Nephron (organoid): ENCODE measurements around the gene SLC25A22.

Experiments
- H3K27ac Mint-ChIP-seq, 3 experiments: 2 replicates each; pipeline ENCODE4 v1.8.0; 2020; ENCODE audit warnings: mixed read lengths in 3 of 3, mild to moderate bottlenecking in 2 of 3, moderate library complexity in 1 of 3
- H3K27me3 Mint-ChIP-seq: 2 replicates; pipeline ENCODE4 v1.8.0; 2021; ENCODE audit warnings: low read depth, mild to moderate bottlenecking, moderate library complexity, mixed read lengths
- H3K36me3 Mint-ChIP-seq: 2 replicates; pipeline ENCODE4 v1.8.0; 2020; ENCODE audit warnings: low read depth, mixed read lengths
- H3K4me1 Mint-ChIP-seq: 2 replicates; pipeline ENCODE4 v1.8.0; 2020; ENCODE audit warnings: mixed read lengths
- H3K4me3 Mint-ChIP-seq, 3 experiments: 2 replicates each; pipeline ENCODE4 v1.8.0; 2020; ENCODE audit warnings: mild to moderate bottlenecking in 3 of 3, mixed read lengths in 3 of 3, moderate library complexity in 2 of 3
- H3K9me3 Mint-ChIP-seq: 2 replicates; pipeline ENCODE4 v1.8.0; 2020; ENCODE audit warnings: mixed read lengths
- TF ChIP-seq, protein P1 (sequence below), 3 experiments: fragments of 200-600 bp; sonication (generic); IDR thresholded peaks; one replicate each; pipeline ENCODE4 v1.5.0; 2021; ENCODE audit warnings: antibody characterized with exemption in 3 of 3; ENCODE audit not compliant: unreplicated experiment in 3 of 3

The SLC25A22 gene

DNA sequence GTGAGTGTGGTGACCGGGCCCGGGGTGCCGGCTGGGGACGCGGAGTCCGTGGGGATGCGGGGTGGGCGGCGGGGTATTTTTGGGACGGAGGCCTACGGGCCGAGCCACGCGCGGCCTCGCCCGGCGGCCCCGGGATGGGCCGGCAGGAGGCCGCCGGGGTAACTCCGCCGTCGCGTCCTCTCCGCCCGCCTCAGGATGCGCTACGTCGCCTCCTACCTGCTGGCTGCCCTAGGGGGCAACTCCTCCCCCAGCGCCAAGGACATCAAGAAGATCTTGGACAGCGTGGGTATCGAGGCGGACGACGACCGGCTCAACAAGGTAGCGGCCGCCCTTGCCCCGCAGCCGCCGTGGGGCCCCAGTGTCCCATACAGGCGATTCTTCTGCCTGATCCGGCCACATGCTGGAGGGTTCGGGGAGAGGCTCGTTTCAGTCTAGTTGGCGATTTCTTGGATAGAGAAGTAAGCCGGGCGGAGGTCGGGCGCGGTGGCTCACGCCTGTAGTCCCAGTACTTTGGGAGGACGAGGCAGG lies 12.0 kb upstream of the SLC25A22 start:
- TF ChIP-seq, protein P1, sequence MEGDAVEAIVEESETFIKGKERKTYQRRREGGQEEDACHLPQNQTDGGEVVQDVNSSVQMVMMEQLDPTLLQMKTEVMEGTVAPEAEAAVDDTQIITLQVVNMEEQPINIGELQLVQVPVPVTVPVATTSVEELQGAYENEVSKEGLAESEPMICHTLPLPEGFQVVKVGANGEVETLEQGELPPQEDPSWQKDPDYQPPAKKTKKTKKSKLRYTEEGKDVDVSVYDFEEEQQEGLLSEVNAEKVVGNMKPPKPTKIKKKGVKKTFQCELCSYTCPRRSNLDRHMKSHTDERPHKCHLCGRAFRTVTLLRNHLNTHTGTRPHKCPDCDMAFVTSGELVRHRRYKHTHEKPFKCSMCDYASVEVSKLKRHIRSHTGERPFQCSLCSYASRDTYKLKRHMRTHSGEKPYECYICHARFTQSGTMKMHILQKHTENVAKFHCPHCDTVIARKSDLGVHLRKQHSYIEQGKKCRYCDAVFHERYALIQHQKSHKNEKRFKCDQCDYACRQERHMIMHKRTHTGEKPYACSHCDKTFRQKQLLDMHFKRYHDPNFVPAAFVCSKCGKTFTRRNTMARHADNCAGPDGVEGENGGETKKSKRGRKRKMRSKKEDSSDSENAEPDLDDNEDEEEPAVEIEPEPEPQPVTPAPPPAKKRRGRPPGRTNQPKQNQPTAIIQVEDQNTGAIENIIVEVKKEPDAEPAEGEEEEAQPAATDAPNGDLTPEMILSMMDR (IDR thresholded peaks at IDR 0.05; ENCODE audit: unreplicated experiment in 3 of 3): peak in 1 of 3 experiments; percentile 12
- H3K27me3 Mint-ChIP-seq: no peaks in the 10 kb centered on the region
- peaks cover 20% of the 10 kb centered on the region for H3K4me1 Mint-ChIP-seq
- H3K36me3 Mint-ChIP-seq: peaks cover 22% of the 10 kb centered on the region
- peak overlapping the region; percentile 90 to 94 (median 92) for H3K4me3 Mint-ChIP-seq
- no peaks in the 10 kb centered on the region for H3K9me3 Mint-ChIP-seq
- H3K27ac Mint-ChIP-seq: peak overlapping the region; percentile 99 to 100 (median 99)

DNA sequence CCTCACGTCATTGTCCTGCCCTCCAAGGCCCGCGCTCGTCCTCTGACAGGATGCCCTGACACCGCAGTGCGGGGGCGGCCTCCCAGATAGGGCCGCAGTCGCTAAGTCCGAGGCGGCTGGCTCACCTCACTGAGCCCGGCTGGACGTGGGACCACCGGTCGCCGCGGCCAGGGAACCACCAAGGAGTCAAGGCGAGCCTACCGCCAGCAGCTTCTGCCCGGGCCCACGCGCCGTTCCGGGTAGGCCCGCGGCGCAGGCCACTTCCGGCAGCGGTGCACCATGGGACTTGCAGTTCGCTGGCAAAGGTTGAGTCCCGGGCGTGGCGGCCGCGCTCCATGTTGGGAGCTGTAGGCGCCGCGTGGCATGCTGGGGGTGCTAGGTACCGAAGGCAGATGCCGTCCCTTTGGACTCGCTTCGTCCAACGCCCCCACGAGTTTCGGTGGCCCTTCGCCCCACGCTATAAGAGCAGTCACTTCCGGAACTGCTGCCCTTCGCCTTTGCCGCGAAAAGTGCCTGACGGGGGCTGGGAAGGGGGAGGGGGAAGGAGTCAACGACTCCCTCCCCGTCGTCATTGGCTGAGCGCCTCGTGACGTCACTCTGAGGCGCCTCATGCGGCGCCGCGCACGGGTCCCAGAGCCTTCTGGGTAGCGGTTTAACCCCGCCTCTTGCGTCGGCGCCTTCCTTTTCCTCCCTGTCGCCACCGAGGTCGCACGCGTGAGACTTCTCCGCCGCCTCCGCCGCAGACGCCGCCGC lies 11.4 kb upstream of the SLC25A22 start, which contains the start of gene RPLP2:
RPLP2 (plus strand) TSS at position 681 of the 753 bp plus-strand sequence. CDS start 268 bp downstream, outside the sequence.
- Mint-ChIP-seq H3K27ac (peak within 1 kb of the TSS; percentile 99 to 100 (median 99)), H3K9me3 (no peaks in the 10 kb centered on the region), H3K36me3 (peaks cover 22% of the 10 kb centered on the region), H3K4me1 (peaks cover 20% of the 10 kb centered on the region), H3K27me3 (no peaks in the 10 kb centered on the region), H3K4me3 (peak within 1 kb of the TSS; percentile 90 to 94 (median 92))
- TF ChIP-seq, protein P1 (IDR thresholded peaks at IDR 0.05; ENCODE audit: unreplicated experiment in 3 of 3): no peak

DNA sequence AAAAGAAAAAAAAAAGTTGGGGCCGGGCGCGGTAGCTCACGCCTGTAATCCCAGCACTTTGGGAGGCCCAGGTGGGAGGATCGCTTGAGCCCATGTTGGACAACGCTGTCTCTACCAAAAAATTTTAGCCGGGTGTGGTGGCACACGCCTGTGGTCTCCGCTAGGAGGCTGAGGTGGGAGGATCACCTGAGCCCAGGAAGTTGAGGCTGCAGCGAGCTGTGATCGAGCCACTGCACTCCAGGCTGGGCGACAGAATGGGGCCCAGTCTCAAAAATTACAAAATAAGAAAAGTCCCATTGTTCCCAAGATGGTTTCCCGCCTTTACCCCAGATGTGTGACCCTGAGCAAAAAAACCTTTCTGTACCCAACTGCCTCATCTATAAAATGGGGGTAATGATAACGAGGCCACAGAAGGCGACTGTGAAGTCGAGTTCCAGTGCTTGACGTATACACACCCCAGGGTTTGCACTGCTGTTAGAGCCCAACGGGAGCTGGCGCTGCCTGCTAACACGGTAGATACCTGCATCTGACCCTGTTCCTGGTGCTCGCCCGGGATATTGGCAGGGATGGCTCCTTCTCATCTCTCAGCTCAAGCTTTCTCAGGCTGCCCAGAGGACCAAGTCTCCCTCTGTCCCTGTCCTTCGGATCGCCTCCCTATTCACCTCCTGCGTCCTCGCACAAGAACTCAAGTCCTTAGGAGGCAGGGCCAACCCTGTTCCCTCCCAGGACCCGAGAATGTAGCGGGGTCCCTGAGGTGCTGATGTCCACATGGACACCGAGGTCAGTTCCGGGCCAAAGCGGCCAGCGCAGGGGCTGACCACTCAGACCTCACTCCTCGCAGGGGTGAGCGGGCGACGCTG lies 10.6 kb upstream of the SLC25A22 start:
- Mint-ChIP-seq H3K27me3 (no peaks in the 10 kb centered on the region), H3K27ac (peak overlapping the region; percentile 99 to 100 (median 99)), H3K4me1 (peaks cover 20% of the 10 kb centered on the region), H3K36me3 (peaks cover 19% of the 10 kb centered on the region), H3K4me3 (peak overlapping the region; percentile 90 to 94 (median 92)), H3K9me3 (no peaks in the 10 kb centered on the region)
- TF ChIP-seq, protein P1 (IDR thresholded peaks at IDR 0.05; ENCODE audit: unreplicated experiment in 3 of 3): no peak

DNA sequence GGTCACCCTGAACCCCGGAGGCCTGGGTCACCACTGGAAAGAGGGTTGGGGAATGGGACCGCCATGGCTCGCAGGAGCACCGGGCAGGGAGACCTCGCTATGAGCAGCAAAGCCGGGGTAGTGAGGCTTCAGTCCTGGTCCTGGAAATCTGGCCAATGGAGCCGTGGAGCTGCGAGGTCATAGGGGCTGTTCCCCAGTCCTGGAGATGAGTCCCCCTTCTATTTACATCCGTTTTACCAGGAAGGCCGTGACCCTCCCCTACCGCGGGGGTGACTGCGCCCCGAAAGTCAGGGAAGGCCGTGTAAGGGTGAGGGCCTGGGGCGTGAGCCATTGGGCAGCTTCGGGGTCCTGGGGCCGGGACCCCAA lies 6.5 kb upstream of the SLC25A22 start:
- H3K27ac Mint-ChIP-seq: peak overlapping the region in 1 of 3 experiments; percentile 39
- no peaks in the 10 kb centered on the region for H3K9me3 Mint-ChIP-seq
- peak overlapping the region; percentile 79 to 84 (median 81) for H3K4me3 Mint-ChIP-seq
- TF ChIP-seq, protein P1 (IDR thresholded peaks at IDR 0.05; ENCODE audit: unreplicated experiment in 3 of 3): no peak
- H3K27me3 Mint-ChIP-seq: no peaks in the 10 kb centered on the region
- H3K4me1 Mint-ChIP-seq: peaks cover 10% of the 10 kb centered on the region
- no peaks in the 10 kb centered on the region for H3K36me3 Mint-ChIP-seq

DNA sequence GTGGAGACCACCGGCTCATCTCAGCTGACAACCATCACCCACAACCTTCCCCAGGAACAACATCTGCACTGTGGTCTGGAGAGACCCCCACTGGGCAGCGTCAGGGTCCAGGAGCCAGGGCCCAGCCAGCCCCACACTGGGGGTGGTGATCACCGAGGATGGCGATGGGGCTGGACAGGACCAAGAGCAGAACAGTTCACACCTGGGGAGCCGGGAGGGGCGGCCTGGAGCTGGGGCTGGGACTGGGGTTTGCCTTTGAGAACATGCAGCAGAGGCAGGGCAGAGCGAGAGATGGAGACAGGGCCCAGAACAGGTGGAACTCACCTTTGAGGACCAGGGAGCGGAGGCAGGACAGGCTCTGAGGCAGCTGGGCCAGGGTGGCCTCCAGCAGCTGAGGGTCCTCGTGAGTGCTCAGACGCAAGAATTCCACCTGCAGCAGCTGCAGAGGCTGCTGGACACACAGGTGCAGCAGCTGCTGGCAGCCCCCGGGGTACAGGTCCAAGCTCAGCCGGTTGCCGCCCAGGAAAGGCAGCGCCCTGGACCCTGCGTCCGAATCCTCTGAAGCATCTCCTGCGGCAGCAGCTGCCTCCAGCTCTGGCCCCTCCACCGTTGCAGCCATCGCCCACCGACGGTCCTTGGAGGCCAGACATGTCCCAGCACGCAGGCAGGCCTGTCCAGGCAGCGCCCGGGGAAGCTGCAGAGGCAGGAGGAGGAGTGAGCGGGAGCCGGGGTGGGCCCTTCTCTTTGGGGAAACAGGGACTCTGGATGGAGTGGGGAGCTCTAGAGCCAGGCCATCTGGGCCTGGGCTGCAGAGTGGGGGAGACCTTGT lies 5.9 kb upstream of the SLC25A22 start:
- Mint-ChIP-seq H3K36me3 (no peaks in the 10 kb centered on the region), H3K9me3 (no peaks in the 10 kb centered on the region), H3K4me3 (peak overlapping the region; percentile 79 to 84 (median 81)), H3K4me1 (peaks cover 8% of the 10 kb centered on the region), H3K27me3 (no peaks in the 10 kb centered on the region), H3K27ac (peak overlapping the region in 1 of 3 experiments; percentile 39)
- TF ChIP-seq, protein P1 (IDR thresholded peaks at IDR 0.05; ENCODE audit: unreplicated experiment in 3 of 3): no peak
